Measurements from ENCODE around the gene ZNF248.

GRCh38 chr10:37794305-37794976 lies 63.0 kb downstream of the ZNF248 start:
- TF ChIP-seq CTCF (conservative IDR thresholded peaks at IDR 0.05 in 1 of 2, IDR thresholded peaks at IDR 0.05 in 1 of 2; ENCODE audit: low read depth in 1 of 2, low read length in 2 of 2), result no peak
- TF ChIP-seq EZH2 (IDR thresholded peaks at IDR 0.05; ENCODE audit: low read length, missing control alignments), result no peak
